A204.1 (cell line): Measurements from ENCODE around the gene UTP11.

Source experiments
- FAIRE-seq: peaks from 2 replicates; lab custom pipeline; 2012; peaks lifted over from hg19 to GRCh38; lab: Jason Lieb, UNC

UTP11 gene

DNA sequence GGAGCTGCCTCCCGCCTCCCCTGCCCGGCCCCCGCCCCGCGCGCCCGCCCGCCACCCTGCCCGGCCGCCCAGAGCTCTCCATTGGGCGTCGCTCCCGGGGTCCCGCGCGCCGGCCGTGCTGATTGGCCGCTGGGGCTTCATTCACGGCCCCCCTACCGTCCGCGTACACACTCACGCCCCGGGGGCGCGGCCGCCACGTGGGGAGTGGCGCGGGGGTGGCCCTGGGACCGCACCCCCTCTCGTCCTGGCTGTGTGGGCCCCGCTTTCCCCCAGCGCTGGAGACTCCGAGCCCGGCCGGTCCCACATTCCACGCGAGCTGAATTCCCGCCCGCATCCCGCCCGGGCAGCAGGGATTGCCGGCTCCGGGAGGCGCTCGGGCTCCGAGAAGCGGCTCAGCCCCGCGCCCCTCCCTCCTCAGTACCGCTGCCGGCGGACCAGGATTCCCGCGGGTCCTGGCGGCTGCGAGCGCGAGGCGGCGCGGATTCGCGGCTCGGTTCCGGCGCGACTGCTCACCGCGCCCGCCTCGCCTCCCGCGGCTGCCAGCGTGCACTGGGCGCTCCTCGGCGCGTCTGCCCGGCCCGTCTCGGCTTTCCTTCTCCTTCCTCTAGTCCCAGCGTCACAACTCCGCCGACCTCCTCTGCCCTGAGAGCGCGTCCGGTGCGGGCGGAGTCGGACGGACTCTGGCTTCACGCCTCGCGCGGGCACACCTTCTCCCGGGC is 34.5 kb downstream of the UTP11 start:
- no peak for FAIRE-seq

DNA sequence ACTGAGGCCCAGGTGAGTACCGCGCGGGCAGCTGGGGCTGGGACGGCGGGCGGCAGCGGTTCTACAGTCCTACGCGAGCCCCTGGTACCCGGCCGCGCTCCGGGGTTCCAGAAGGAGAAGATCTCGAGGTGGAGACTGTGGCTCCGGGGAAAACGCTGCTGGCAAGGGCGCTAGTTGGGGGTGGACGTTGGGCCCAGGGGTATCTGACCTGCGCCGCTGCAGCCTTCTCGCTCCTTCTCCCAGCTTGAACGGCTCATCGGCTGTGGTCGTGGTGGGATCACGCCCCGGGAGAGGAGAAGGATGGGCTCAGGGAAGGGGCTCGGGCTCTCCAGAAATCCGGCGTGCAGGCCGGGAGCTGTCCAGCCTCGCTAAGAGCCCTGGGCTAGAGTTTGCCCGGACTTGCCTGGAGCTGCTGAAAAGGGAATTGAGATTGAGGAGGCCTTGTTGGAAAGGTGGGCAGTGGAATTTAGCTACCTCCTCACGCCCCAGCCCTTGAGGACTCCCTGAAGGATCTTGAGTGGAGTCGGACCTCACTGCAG is 35.1 kb downstream of the UTP11 start:
- FAIRE-seq = no peak

DNA sequence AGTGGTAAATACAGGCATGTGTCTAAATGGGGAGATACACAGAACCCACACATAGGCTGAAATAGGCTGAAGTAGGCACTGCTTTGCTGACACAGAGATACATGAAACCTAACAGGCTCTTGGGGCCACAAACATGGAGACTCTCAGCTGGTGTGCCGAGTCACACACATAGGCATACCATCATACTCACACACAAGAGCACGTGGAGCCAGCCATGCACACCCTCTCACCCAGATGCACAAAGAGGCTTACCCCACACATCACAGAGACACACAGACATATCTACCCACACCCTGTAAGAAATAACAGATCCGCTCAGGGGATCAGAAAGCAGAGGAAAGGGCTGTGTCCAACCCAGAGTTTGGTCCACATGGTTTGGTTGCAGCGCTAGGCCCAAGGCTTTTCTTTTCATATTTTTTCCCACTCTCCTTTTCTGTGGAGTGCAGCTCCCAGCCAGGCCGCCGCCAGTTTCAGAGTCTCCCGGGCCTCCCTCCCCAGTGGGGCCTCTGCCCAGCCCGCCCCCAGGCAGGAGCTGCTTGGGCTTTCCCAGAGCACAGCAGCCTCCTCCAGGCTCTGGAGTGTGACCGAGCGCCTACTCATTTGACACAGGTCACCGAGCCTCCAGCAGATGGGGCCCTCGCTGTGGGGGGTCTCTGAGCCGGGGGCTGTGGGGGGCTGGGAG is 38.0 kb downstream of the UTP11 start:
- FAIRE-seq = no peak

DNA sequence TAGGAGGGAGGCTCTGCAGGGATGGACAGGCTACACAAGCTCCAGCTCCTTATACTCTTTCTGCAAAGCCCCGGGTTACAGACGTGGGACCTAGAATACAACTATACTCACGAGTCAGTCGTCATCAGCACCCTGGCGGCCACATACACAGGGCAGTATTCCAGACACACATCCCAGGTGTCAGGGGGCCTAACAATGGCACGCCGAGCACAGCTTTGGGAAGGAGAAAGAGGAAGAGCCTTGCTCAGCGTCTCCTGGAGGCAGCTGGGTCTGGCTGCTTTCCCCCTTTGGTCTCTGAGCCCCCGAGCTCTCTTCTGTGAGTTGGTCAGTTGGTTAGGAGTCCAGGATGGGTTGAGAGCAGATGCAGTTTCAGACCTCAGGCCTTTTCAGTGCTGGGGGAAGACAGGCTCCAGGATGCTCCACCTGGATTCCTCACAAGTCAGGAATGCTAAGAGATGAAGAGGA is 38.6 kb downstream of the UTP11 start:
- FAIRE-seq = no peak

DNA sequence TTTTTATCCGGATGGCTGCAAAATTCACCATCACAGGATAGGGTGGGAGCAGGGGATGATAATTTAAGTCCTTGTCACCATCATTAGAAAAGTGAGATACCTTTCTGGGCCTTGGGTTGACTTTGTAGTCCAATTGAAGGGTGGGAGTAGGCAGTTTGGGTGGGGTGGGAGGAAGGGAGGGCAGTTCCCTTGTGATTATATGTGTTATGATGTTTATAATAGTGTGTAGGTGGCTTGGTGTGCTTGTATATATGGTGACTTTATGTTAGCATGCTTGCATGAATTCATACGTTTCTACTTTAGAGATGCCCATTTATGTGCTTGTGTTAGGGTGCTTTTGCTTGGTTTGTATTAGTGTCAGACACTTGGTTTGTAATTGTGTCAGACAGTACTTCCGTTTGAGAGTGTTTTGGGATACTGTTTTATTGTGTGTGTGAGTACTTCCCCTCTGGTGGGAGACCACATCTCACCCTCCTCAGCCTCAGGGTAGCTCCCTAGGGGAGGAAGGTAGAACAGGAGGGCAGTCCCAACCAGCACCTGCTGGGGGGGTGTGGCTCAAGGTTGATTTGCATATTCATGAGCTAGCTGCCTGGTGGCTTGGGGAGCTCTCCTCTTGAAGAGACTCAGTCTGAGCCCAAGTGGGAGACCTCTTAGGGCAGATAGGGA is 40.3 kb downstream of the UTP11 start:
- no peak for FAIRE-seq

- no peak for FAIRE-seq
These were observed 41.0 kb downstream of the UTP11 start for GRCh38 chr1:38053416-38054091.

- FAIRE-seq = no peak
These were observed 42.9 kb downstream of the UTP11 start for GRCh38 chr1:38055398-38055797.

DNA sequence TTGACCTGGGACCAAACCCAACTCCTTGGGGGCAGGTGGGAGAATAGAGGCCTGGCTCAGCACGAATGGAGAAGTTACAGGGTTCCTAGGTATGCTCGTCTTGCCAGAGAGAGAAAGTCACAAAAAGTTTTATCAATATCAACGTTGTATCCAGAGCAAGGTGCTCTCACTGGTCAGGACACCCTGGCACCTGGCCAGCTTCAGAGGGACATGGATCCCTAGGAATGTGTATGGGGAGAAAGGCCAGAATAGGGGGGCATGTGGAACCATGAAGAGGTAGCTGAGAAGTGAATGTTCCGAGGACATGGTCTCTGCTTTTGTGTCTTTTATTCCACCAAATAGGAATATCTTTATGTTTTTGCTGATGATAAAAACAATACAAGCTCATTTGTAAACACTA is 43.4 kb downstream of the UTP11 start:
- no peak for FAIRE-seq

GRCh38 chr1:38059635-38060250 is 47.2 kb downstream of the UTP11 start:
- no peak for FAIRE-seq

- no peak for FAIRE-seq
These were observed 48.0 kb downstream of the UTP11 start for GRCh38 chr1:38060498-38060897.

DNA sequence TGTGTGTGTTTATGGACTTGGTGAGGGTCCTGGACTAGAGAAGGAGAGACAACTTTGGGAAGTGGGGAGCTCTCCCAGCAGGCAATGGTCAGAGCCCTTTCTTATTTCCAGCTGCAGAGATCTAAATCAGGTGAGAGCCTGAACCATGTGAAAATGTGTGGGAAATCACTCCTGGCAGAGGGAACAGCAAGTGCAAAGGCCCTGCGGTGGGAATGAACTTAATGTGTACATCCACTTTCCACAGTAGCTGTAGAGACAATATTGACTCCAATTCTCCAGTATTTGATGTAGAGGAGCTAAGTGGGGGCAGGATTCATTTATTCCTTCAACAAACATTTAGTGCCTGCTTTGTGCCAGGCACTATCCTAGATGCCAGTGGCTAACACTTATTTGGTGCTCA is 48.8 kb downstream of the UTP11 start:
- FAIRE-seq = no peak

DNA sequence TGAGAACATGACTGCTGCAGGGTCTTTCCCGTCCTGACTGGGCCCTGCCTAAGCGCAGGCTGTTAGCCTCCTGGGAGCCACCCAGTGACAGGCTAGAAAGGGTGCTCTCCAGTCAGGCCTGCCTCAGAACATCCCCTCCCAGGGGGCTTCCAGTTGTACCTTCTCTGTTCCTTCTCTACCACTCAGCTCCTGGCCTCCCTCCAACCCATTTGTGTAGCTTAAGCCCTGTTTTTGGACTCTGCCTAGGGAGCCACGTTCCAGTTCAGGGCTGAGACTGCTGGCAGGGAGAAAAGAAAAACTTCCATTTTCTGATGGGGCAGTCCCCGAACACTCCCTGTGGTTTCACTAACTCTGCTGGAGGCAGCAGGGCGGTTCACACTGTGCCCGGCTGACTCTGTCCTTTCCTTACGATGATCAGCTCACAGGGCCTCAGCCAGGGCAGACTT is 49.4 kb downstream of the UTP11 start:
- FAIRE-seq = no peak

GRCh38 chr1:38062361-38063288 is 50.1 kb downstream of the UTP11 start:
- no peak for FAIRE-seq

GRCh38 chr1:38063616-38064015 is 51.1 kb downstream of the UTP11 start:
- FAIRE-seq = no peak

- no peak for FAIRE-seq
These were observed 51.8 kb downstream of the UTP11 start for GRCh38 chr1:38064197-38064903.

GRCh38 chr1:38068220-38068979 is 55.9 kb downstream of the UTP11 start:
- FAIRE-seq = no peak

DNA sequence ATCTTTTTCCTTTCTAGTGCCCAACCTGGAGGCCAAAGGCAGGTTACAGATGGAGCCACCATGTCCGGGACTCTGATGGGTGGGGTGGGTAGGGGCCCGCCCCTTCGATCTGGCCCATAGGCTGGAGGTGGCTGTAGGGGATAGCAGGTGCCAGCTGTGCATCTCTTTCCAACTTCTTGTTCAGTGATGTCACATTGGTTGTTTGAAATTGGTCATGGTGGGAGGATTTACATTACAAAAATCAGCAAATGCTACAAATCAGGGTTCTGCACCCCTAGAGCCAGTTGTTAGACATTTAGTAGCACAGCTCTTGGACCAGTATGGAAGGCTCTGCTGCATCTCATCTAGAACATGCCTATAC is 56.4 kb downstream of the UTP11 start:
- FAIRE-seq = no peak

- FAIRE-seq = no peak
These were observed 59.0 kb downstream of the UTP11 start for GRCh38 chr1:38071312-38072256.
